Subcutaneous abdominal adipose tissue (tissue), 5 donors: ENCODE measurements around the gene CTF1.

ENCODE experiments used
- H3K27ac ChIP-seq: one replicate; pipeline ENCODE4 v1.7.0; 2013; ENCODE audit warnings: low read depth, mild to moderate bottlenecking, inconsistent platforms, low read length, moderate library complexity
- H3K27me3 ChIP-seq, 5 donors: one replicate each; pipeline ENCODE4 v1.7.0; 2013; ENCODE audit warnings: low read length in 5 of 5, inconsistent platforms in 1 of 5; ENCODE audit not compliant: control insufficient read depth in 5 of 5, insufficient read depth in 4 of 5
- H3K36me3 ChIP-seq, 5 donors: one replicate each; pipeline ENCODE4 v1.7.0; 2013; ENCODE audit warnings: low read length in 5 of 5; ENCODE audit not compliant: control insufficient read depth in 5 of 5, insufficient read depth in 5 of 5
- H3K4me1 ChIP-seq, 5 donors: one replicate each; pipeline ENCODE4 v1.7.0; 2013; ENCODE audit warnings: low read length in 5 of 5, mild to moderate bottlenecking in 3 of 5, moderate library complexity in 1 of 5; ENCODE audit not compliant: control insufficient read depth in 5 of 5, insufficient read depth in 5 of 5
- H3K4me3 ChIP-seq, 5 donors: one replicate each; pipeline ENCODE4 v1.7.0; 2013; ENCODE audit warnings: low read length in 5 of 5, low read depth in 1 of 5
- H3K9ac ChIP-seq, 5 donors: one replicate each; pipeline ENCODE4 v1.7.0; 2013; ENCODE audit warnings: low read length in 5 of 5, mild to moderate bottlenecking in 4 of 5, moderate library complexity in 3 of 5
- H3K9me3 ChIP-seq, 5 donors: one replicate each; pipeline ENCODE4 v1.7.0; 2013; ENCODE audit warnings: low read length in 5 of 5; ENCODE audit not compliant: control insufficient read depth in 5 of 5
- donor health status: healthy.
- donor health status: healthy.
- donor health status: healthy.
- donor health status: healthy.
- donor health status: healthy.

Gene CTF1

DNA sequence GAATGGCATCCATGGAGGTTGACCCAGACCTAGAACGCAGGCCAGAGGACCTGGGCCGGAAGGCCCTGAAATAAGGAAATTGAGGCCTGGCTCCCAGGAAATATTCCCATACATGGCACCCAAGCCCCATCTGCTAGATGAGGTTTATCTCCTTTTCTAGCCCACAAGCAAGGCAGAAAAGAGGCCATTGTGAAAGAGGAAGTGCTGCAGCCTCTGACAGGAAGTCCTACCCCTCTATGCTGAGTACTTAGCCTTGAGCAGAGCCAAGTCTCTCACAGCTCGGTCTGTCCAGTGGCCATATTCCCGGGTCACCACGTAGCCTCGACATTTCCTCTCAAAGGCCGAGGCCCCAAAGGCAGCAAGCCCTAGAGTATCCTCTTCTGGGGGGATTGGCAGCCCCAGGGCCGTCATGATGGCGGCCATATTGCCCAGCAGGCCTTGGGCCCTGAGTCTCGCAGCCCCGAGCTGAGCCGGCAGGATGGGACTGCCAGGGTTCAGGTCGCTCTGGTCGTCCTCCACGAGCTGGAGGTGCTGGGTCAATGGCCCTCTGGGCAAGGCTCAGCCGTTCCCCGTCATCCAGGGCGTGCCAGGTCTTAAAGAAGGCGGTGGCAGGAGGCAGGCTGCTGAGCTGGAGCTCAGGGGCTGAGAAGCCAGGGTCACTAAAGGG is 7.8 kb downstream of the CTF1 start:
- H3K27ac ChIP-seq, result peak overlapping the region; percentile 76
- H3K9me3 ChIP-seq, result no peaks in the 10 kb centered on the region
- peak overlapping the region in 4 of 5 donors; percentile 4 to 27 (median 26) for H3K4me3 ChIP-seq
- H3K9ac ChIP-seq, result no peak overlapping the region
- peaks cover 2 to 35% (median 30%) of the 10 kb centered on the region in 5 donors for H3K4me1 ChIP-seq
- H3K27me3 ChIP-seq, result no peaks in the 10 kb centered on the region
- peaks cover 0 to 3% (median 0%) of the 10 kb centered on the region in 5 donors for H3K36me3 ChIP-seq

DNA sequence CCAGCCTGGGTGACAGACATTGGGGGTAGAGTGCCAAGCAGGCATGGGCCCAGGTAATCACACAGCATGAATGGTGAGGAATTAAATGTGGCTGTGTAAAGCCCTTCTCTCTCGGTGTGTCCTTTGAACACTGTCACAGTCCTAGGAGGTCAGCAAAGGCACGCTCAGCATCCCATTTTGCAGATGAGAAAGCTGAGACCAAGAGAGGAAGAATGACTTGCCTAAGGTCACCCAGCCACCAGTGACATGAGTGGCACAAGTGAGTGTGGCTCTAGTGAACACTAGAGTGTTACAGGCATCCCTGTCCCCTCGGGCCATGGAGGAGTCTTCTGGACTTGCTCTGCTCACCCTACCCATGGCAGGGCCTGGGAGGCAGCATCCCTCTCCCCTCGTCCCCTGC is 10.7 kb downstream of the CTF1 start:
- H3K4me1 ChIP-seq, result peaks cover 2 to 25% (median 20%) of the 10 kb centered on the region in 5 donors
- H3K4me3 ChIP-seq, result no peak overlapping the region
- peaks cover 0 to 3% (median 0%) of the 10 kb centered on the region in 5 donors for H3K36me3 ChIP-seq

GRCh38 chr16:30910427-30911029 is 14.1 kb downstream of the CTF1 start:
- Histone ChIP-seq H3K9ac (no peak overlapping the region), H3K4me1 (no peaks in the 10 kb centered on the region), H3K27ac (no peak overlapping the region), H3K36me3 (peaks cover 0 to 3% (median 0%) of the 10 kb centered on the region in 5 donors), H3K4me3 (no peak overlapping the region), H3K9me3 (no peaks in the 10 kb centered on the region), H3K27me3 (peaks cover 0 to 5% (median 0%) of the 10 kb centered on the region in 5 donors)

More for the DNA sequence above, 10.7 kb downstream of the CTF1 start:
- H3K9ac ChIP-seq, result no peak overlapping the region
- H3K27me3 ChIP-seq, result peaks cover 0 to 5% (median 0%) of the 10 kb centered on the region in 5 donors
- no peaks in the 10 kb centered on the region for H3K9me3 ChIP-seq
- no peak overlapping the region for H3K27ac ChIP-seq

DNA sequence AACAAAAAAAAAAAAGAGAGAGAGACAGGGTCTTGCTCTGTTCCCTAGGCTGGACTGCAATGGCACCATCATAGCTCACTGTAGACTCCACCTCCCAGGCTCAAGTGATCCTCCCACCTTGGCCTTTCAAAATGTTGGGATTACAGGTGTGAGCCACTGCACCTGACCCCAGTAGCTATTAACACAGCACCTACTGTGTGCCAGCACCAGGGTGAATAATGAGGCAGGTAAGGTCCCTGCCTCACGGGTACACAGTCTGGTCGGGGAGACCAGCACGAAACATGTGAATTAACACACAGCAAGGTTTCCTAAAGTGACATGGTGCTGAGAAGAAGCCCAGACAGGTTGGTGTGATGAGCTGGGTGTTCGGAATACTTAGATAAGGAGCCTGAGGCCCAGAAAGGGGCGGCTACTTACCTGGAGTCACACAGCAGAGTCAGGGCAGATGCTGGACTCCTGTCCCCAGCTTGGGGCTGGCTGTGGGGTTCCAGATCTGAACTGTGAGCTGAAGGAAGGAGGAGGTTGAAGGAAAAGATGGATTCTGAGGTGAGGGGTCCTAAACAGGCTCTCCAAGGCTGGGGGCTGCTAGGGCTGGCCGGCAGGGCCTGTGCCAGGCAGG is 16.5 kb downstream of the CTF1 start:
- H3K27me3 ChIP-seq, result peaks cover 0 to 5% (median 0%) of the 10 kb centered on the region in 5 donors
- no peaks in the 10 kb centered on the region for H3K36me3 ChIP-seq
- H3K4me1 ChIP-seq, result no peaks in the 10 kb centered on the region
- H3K9me3 ChIP-seq, result no peaks in the 10 kb centered on the region
- no peak overlapping the region for H3K4me3 ChIP-seq
- no peak overlapping the region for H3K9ac ChIP-seq
- H3K27ac ChIP-seq, result no peak overlapping the region

DNA sequence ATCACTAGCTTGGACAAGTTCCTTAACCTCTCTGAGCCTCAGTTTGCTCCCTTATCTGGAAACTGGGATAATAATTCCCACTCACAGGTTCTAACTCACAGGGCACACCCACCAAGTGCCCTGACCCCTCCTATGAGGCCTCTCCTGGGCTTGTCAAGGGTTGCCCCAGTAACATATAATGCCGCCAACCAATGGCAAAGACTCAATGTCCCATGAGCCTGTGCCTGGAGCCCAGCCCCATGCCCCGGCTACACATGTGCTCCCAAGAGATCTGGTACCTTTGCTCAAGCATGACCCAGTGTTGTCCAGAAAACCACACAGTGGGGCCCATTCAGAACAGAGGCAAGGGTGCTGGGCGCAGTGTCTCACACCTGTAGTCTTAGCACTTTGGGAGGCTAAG is 18.4 kb downstream of the CTF1 start:
- no peak overlapping the region for H3K27ac ChIP-seq
- no peaks in the 10 kb centered on the region for H3K36me3 ChIP-seq
- H3K4me3 ChIP-seq, result no peak overlapping the region
- H3K27me3 ChIP-seq, result peaks cover 0 to 5% (median 0%) of the 10 kb centered on the region in 5 donors
- no peaks in the 10 kb centered on the region for H3K4me1 ChIP-seq
- H3K9ac ChIP-seq, result no peak overlapping the region
- H3K9me3 ChIP-seq, result no peaks in the 10 kb centered on the region

GRCh38 chr16:30918614-30919013 is 22.2 kb downstream of the CTF1 start:
- Histone ChIP-seq H3K9ac (no peak overlapping the region), H3K27me3 (no peaks in the 10 kb centered on the region), H3K4me3 (no peak overlapping the region), H3K4me1 (peaks cover 2 to 16% (median 10%) of the 10 kb centered on the region in 5 donors), H3K36me3 (no peaks in the 10 kb centered on the region), H3K9me3 (no peaks in the 10 kb centered on the region), H3K27ac (no peak overlapping the region)

DNA sequence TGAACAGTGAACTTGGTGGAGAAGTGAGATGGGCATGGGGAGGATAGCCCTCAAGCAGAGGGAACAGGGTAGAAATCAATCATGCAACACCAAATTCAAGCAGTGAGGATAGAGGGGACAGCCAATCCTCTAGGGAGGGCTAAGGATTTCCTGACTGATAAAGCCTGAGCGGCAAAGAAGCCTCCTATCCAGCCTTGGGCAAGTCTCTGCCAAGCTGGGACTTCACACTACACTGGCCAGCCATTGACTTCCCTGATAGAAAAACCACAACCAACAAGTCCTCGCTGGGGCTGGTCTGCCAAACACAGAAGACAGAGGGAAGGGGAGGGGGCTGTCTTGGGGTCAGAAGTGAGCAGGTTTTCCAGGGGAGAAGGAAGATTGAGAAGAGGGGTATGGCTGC is 24.5 kb downstream of the CTF1 start:
- Histone ChIP-seq H3K9ac (peak overlapping the region in 1 of 5 donors; percentile 35), H3K9me3 (no peaks in the 10 kb centered on the region), H3K4me3 (no peak overlapping the region), H3K27me3 (no peaks in the 10 kb centered on the region), H3K36me3 (peaks cover 0 to 2% (median 0%) of the 10 kb centered on the region in 5 donors), H3K27ac (no peak overlapping the region), H3K4me1 (peaks cover 4 to 27% (median 19%) of the 10 kb centered on the region in 5 donors)

DNA sequence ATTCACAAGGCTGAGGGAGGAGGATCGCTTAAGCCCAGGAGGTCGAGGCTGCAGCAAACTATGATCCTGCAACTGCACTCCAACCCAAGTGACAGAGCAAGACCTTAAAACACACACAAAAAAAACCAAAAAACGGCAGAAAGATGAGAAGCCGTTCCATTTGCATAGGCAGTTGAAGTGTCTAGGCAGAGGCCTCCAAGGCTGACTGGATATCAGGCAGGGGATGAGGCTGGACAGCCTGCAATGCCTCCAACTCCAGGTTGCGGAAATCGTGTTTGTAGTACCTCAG is 25.0 kb downstream of the CTF1 start:
- Histone ChIP-seq H3K4me1 (peaks cover 4 to 27% (median 19%) of the 10 kb centered on the region in 5 donors), H3K27ac (peak overlapping the region; percentile 77), H3K9ac (peak overlapping the region in 3 of 5 donors; percentile 52 to 83 (median 67)), H3K27me3 (no peaks in the 10 kb centered on the region), H3K4me3 (peak overlapping the region; percentile 56 to 98 (median 93)), H3K9me3 (no peaks in the 10 kb centered on the region), H3K36me3 (peaks cover 0 to 7% (median 0%) of the 10 kb centered on the region in 5 donors)

GRCh38 chr16:30921748-30922419 is 25.5 kb downstream of the CTF1 start:
- Histone ChIP-seq H3K9me3 (no peaks in the 10 kb centered on the region), H3K27ac (peak overlapping the region; percentile 77), H3K36me3 (peaks cover 0 to 12% (median 4%) of the 10 kb centered on the region in 5 donors), H3K9ac (peak overlapping the region in 4 of 5 donors; percentile 52 to 83 (median 72)), H3K4me3 (peak overlapping the region; percentile 56 to 98 (median 93)), H3K27me3 (no peaks in the 10 kb centered on the region), H3K4me1 (peaks cover 4 to 27% (median 19%) of the 10 kb centered on the region in 5 donors)
